Jurkat, Clone E6-1 (cell line): ENCODE measurements around the gene PLA2G2F. TPM values are rescaled to one million over a fixed set of nuclear protein-coding genes. Genes with fewer than 3 reads are reported as not detected.

Experiments
- DNase-seq: peaks from one replicate; pipeline ENCODE4 v3.0.0-alpha.2; 2011; ENCODE audit warnings: low read depth, low spot score
- H3K4me3 ChIP-seq: 2 replicates; pipeline ENCODE4 v1.5.1; 2011; ENCODE audit warnings: mild to moderate bottlenecking, low read length, control low read depth, moderate library complexity
- polyA plus RNA-seq: library from polyadenylated mRNA; unstranded; fragments of >200 nt; gene quantifications from one replicate; pipeline ENCODE4 v1.2.1, GENCODE V29; 2012; ENCODE audit warnings: missing spikeins; ENCODE audit not compliant: insufficient read length, insufficient read depth

The PLA2G2F gene, protein sequence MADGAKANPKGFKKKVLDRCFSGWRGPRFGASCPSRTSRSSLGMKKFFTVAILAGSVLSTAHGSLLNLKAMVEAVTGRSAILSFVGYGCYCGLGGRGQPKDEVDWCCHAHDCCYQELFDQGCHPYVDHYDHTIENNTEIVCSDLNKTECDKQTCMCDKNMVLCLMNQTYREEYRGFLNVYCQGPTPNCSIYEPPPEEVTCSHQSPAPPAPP
- not detected for polyA plus RNA-seq

DNA sequence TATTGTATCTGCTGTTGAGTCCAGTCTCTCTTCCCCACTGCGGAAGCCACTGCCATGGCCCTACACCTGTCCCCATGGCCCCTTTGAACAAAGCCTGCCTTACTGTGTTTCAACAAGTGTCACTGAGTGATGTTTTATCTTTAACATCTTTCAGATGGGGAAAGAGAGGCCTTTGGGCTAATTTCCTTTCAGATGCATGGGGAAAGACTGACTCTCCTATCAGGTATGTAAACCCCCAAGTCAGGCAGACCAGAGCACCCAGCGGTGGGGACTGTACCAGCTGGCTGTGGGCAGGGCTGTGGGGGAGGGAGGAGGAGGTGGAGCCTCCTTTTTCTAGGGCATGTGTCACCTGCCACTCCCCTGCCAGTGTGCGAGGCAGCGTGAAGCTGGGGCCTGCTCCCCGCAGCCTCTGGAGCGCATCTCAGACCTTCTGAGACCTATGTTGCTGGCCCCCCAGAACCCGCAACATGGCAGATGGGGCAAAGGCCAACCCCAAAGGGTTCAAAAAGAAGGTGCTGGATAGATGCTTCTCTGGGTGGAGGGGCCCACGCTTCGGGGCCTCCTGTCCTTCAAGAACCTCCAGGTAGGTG lies at the start of gene PLA2G2F:
Gene PLA2G2F (plus strand): TSS at position 363 of the 590 bp plus-strand sequence. CDS start 105 bp downstream, at position 468.
- no peak for DNase-seq
- no peak within 1 kb of the TSS for H3K4me3 ChIP-seq

DNA sequence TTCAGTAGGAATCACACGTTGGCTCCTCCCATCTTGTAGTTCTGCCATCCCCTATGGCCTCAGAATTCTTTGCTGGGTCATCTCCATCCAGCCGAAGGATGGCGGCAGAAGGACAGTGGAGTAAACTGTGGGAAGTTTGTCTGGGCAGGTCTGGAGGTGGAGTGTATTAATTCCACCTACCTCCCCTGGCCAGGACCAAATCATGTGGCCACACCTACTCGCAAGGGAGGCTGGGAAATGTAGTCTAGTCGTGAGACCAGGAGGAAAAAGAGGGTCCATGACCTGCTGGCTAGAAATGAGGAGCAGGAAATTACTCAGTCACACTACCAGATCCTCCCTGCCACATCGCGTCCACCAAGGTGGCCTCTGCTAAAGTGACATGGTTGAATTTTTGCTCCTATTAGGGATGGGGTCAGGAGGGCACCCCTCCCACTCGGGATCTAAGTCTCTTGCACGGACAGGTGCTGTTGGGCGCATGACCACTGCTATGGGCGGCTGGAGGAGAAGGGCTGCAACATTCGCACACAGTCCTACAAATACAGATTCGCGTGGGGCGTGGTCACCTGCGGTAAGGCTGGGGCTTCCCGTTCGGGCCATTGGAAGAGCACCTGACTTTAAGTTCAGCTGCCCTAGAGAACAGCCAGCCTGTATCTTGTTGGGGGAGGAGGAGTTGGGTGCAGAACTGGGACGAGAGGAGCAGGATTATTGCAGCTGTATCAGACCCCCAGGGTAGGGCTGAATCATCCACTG lies 49.6 kb upstream of the PLA2G2F start:
- no peak for DNase-seq
- H3K4me3 ChIP-seq, result no peak overlapping the region

DNA sequence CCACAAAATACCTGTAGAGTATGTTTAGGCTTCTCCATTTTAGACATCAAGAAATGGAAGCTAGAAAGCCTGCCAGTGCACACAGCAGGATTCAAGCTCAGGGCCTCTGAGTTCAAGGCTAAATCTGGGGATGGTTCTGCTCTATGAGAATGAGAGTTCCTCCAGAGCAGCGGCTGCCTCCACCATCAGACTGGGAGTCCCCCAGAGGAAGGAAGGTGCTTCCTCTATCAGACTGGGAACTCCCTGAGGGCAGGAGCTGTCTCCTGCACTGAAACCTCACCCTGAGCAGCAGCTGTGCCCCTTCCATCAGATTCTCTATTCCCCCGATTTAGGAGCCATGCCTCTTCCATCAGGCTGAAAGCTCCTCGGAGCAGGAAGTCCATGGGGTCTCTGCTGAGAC lies 49.0 kb upstream of the PLA2G2F start:
- no peak for DNase-seq
- H3K4me3 ChIP-seq, result no peak overlapping the region

DNA sequence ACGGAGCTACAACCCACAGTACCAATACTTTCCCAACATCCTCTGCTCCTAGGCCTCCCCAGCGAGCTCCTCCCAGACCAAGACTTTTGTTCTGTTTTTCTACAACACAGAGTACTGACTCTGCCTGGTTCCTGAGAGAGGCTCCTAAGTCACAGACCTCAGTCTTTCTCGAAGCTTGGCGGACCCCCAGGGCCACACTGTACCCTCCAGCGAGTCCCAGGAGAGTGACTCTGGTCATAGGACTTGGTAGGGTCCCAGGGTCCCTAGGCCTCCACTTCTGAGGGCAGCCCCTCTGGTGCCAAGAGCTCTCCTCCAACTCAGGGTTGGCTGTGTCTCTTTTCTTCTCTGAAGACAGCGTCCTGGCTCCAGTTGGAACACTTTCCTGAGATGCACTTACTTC lies 48.5 kb upstream of the PLA2G2F start:
- DNase-seq, result no peak
- H3K4me3 ChIP-seq, result no peak overlapping the region

DNA sequence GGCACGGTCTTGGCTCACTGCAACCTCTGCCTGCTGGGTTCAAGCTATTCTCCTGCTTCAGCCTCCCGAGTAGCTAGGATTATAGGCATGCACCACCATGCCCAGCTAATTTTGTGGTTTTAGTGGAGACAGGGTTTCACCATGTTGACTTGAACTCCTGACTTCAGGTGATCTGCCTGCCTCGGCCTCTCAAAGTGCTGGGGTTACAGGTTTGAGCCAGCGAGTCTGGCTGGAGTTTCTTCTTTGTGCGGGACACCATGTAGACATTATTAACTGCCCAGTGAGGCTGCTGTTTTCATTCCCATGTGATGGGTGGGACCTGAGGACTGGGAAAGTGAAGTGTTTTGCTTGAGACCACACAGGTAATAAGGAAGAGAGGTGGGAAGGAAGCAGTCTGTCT lies 45.8 kb upstream of the PLA2G2F start:
- no peak overlapping the region for H3K4me3 ChIP-seq
- DNase-seq, result no peak

DNA sequence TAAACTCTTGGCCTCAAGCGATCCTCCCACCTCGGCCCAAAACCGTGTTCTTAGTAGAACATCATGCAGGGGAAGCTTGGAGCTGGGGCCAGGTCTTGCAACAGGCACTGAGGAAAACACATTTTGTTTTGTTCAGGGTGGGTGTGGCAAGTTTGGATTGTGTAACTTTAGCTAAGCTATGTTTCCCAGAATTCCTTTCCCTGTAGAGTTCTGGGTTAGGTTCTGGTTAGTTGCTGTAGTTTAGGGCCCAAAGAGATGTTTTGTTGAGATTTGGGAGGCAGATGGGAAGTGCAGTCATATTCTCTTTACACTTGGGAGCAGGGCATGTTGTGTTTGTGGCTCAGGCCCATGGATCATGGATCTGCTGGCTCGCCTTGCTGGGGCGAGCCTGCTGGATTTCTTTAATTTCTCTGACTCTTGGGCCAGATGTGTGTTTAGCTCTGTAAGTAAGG lies 45.2 kb upstream of the PLA2G2F start:
- DNase-seq, result no peak
- H3K4me3 ChIP-seq, result no peak overlapping the region

DNA sequence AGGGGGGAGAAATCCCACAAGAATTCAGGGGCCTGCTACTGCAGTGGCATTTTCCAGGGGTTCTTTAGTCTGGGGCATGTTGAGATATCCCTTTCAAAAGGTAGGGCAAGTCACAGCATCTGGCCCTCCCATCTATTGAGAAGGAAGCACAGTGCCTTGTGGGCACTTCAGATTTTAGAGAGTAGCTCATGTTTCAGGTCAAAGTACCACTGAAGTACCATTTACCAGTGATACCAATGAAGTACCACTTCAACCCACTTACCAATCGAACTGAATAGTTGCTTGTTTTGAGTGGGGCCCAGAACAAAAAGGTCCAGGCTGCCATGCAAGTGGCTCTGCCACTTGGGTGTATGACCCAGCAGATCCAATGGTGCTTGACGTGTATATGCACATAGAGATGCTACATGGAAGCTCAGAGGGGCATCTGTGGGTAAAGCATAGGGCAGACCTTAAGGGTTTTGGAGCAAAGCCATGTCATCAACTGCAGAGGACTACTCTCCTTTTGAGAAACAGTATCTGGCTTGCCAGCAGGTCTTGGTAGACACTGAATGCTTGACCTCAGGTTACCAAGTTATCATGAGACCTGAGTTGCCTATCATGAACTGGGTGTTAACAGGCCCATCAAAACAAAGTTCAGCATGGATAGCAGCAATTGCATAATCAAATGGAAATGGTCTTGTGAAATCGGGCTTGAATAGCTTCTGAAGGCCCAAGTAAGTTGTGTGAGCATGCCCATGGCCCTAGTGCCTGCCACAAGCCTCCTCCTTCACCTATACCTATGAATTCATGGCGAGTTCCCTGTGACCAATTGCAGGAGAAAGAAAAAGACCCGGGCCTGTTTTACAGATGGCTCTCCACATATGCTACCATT lies 43.3 kb upstream of the PLA2G2F start:
- no peak for DNase-seq
- H3K4me3 ChIP-seq, result no peak overlapping the region

DNA sequence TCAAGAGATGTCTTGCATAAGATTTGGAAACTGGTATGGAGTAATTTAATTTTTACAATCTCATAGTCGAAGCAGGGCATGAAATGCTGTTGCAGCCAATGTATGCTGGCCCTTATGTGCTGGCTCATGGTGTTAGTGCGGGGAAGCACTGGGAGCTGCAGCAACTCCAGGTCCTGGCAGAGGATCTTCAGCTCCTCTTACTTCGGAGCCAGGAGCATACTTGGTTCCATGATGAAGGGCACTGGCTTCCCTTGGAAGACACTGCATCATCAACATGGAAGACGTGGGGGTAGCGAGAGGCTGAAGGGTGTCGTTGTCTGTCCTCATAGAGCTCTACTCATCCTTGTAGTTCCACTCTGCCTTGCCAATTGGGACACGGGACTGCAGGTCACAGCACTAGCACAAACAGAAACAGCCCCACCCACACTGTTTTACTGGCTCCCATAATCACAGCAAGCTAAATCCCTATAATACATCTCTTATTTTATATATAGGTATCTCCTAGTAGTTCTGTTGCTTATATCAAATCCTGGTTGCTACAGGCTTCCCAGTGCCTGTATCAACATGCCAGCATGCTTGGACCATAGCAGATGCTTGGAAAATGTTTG lies 42.2 kb upstream of the PLA2G2F start:
- DNase-seq, result no peak
- no peak overlapping the region for H3K4me3 ChIP-seq

DNA sequence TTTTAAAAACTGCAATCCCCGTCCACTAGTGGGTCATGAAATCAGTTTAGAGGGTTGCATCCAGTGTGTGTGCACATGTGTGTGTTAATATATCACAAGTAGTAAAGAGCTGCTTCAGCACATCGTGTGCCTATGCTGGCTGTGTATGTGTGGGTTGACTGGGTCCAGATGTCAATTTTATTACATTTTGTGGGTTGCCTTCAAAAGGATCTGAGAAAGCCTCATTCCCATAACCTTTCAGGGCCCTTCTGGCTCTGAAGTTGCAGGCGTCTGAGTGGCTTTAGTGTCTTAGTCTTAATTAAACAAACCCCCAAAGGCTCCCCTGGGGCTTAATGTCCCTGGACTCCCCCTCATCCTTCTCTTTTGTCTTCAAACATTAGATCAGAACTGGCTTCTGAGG lies 39.6 kb upstream of the PLA2G2F start:
- DNase-seq, result peak; percentile 21
- no peak overlapping the region for H3K4me3 ChIP-seq

DNA sequence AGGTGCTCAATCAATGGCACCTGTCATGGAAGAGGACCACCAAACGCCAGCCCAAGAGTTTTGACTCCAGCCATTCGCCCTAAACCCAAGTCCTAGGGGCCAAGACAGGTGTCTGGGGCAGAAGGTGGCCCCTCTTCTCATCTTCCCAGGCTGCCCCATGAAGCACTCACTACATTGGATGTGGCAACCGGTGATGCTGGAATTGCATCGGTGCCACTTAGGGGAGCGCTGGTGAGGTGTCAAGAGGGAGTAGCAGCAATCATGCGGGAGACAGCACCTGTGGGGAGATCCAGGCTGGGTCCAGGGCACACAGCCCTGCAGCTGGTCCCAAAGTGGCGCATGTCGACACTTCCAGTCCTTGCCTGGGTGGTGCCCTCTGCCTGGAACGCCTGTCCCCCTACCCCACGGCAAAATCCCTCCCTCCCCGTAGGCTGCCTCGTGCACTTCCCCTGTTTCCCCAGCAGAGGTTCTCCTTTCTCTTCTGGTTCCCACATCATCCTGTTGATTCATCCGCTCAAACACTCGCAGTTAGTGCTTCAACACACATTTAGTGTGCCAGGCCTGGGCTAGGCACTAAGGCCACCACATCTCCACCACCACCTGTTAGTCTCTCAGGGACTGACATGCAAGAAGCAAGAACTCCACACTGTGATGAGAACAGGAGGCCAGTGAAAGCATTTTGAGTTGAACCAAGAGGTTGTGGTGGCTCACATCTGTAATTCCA lies 38.3 kb upstream of the PLA2G2F start:
- no peak overlapping the region for H3K4me3 ChIP-seq
- peak; percentile 32 for DNase-seq

DNA sequence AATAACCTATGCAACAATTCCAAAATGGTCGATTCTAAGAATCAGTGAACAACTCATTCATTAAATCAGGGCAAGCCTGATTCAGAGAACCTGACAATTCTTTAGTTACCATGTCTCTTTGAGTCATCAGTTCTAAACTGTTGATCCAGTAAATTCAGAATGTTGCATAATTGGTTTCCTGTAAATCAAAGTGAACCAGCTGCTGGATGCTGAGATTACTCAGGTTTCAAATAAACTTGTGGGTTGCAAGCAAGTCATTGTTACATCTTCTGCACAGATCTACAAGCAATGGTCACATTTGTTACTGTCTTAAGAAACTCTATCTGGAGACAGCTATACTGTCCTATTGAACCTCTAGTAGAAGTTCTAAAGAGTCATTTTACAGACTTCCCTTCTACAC lies 36.2 kb upstream of the PLA2G2F start:
- H3K4me3 ChIP-seq, result no peak overlapping the region
- DNase-seq, result no peak

DNA sequence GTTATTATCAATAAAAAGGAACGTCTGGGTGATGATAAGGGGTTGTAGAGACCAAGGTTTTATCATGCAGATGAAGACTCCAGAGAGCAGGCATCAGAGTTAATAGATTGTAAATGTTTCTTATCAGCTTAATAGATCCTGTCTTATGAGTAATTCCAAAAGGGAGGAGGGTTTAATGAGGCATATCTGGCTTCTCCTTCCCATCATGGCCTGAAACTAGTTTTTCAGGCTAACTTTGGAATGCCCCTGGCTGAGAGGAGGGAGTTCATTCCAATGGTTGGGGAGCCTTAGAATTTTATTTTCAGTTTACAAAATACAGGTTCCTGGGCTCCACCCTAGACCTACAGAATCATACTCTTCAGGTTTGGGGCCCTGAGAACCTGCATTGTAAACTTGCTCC lies 33.3 kb upstream of the PLA2G2F start:
- no peak for DNase-seq
- H3K4me3 ChIP-seq, result no peak overlapping the region

DNA sequence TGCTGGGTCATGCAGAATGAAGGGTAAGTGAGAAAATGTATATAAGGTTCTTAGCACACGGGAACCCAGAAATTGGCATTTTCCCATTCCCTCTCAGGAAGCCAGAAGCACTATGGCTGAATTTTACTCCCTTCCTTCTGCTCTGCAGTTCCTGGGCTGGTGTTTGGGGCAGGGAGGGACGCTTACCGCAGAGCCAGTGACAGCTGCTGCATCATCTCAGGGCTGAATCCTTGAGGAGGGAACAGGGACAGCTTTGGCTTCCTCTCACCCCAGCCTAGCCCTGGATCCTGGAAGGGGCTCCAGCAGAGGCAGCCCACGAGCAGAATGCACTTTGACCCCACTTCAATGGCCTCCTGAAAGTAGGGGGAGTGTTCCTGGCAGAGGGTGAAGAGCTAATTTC lies 31.8 kb upstream of the PLA2G2F start:
- H3K4me3 ChIP-seq, result no peak overlapping the region
- DNase-seq, result no peak

DNA sequence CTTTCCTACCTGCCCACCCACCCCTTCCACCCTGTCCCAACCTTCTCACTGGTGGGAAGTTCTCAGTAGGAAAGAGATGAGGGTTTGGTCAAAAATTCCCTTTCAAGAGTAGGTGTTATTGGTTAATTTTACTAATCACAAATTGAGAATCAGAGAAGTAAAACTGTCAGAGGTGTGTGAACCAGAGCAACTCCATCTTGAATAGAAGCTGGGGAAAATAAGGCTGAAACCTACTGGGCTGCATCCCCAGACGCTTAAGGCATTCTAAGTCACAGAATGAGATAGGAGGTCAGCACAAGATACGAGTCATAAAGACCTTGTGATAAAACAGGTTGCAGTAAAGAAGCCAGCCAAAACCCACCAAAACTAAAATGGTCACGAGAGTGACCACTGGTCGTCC lies 31.3 kb upstream of the PLA2G2F start:
- DNase-seq, result no peak
- no peak overlapping the region for H3K4me3 ChIP-seq

DNA sequence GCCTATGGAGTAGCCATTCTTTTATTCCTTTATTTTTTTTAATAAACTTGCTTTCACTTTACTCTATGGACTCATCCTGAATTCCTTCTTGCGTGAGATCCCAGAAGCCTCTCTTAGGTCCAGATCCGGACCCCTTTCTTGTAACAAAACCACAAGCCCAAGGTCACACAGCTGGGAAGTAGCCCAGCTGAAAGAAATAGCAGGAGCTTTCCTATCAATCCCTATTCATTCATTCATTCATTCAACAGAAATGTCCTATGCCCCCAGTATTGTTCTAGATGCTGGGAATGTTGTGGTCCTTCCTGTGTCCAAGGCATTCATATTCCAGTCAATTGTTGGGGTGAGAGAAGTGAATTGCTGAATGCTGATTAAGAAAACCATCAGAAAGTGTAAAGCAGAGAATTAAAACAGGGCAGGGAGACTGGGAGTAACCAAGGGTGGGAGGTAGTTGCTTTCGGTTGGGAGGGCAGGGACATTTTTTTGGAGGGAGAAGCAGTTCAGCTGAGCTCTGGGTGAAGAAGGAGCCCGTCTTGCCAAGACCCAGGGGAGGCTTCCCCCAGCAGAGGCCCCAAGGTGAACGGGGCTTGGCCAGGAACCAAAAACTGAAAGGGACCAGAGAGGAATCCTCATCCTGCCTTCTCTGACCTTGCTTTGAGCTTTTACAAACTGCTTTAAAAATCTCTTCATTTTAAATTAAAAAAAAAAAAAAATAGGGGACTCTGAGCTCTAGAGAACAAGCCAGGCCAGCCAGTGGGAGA lies 30.6 kb upstream of the PLA2G2F start:
- H3K4me3 ChIP-seq, result no peak overlapping the region
- DNase-seq, result no peak

DNA sequence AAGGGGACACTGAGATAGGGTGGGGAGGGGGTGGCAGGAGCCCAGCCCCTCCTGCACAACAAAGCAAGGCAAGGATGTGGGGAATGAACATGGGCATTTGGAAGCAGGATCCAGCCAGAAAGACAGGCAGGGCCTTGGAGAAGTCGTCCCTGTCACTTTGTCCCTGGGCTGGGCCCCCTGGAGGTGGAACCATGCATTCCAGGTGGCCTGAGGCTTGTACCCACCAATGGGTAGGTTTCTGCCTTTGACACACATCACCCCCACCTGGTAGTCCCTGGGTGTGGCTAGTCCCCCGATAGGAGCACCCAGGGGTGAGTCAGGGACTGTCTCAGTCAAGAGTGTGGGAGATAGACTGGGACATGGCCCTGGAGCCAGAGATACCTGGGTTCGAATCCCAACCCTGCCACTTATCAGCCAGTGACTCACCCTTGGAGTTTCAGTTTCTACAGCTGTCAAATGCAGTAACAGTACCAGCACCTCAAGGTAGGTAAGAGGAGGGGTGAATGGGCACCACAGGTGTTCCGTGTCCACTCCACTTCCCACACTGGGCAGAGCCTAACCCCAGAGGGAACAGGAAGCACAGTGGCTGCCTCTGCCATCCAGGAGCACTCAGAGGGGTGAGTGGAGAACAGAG lies 29.8 kb upstream of the PLA2G2F start:
- DNase-seq, result no peak

DNA sequence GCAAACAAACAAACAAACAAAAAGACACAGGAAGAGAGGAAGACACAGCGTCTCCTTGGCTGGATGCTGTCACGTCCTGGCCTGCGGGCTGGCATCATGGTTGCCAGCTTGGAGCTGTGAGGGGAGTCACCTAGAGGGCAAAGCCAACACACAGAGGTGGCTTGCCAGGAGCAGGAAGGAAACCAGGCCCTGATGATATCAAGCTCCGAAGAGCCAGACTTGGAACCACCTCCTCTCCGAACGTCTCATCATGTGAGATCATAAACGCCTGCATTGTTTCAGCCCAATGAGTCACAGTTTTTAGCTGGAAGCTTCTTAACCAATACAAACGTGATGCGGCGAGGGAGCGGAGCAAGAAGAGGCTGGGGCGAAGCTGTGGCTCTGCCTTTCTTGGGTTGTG lies 28.4 kb upstream of the PLA2G2F start:
- no peak overlapping the region for H3K4me3 ChIP-seq
- no peak for DNase-seq

More for the DNA sequence above, 29.8 kb upstream of the PLA2G2F start:
- no peak overlapping the region for H3K4me3 ChIP-seq
